Measurements from ENCODE around the gene CNGB1.
"Not testable (repeated sequence)": the region's sequence is repeated elsewhere in the genome, so short reads cannot be mapped to it uniquely, and the experiment has no call there.

Gene CNGB1

DNA sequence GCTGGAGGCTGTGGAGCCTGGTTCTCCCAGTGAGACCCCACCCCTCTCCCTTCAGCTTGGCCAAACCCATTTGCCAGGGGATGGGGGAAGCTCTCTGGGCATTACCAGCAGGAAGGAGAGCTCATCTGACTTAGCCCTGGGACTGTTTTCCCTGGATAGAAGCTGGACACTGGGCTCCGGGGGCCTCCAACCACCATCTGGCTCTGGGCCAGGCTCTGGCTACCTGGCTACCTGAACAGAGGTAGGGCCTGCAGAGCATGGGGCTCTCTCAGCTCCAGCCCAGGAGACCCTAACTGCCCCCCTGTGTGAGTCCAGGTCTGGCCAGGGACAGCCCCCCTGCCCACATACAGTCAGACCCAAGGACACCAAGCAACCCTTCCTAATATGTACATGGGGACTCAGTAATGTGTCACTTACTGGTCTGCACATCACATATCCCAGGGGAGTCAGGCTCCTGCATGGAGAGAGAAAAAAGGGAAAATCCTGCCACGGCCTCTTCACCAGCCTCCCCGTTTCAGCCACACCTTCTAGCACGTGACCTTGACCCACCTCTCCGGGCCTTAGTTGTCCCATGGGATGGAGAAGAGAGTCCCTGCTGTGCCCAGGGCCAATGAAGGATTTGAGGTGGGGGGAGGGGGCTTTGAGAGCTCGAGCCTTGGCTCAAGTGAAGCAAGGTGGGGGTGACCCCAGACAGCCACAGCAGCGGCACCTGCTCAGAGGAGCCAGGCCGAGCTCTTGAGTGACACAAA lies 13.8 kb downstream of the CNGB1 start:
- in situ Hi-C loops (cut with HindIII; ENCODE audit: low sequenced_read_pairs), result no loop called here

- in situ Hi-C loops (cut with HindIII; ENCODE audit: low sequenced_read_pairs), result no loop called here
Measured at GRCh38 chr16:57956270-57956808, 14.6 kb downstream of the CNGB1 start.

GRCh38 chr16:57955572-57956188 lies 15.2 kb downstream of the CNGB1 start:
- in situ Hi-C loops (cut with HindIII; ENCODE audit: low sequenced_read_pairs), result no loop called here

GRCh38 chr16:57953857-57954256 lies 17.1 kb downstream of the CNGB1 start:
- in situ Hi-C loops (cut with HindIII; ENCODE audit: low sequenced_read_pairs), result no loop called here

GRCh38 chr16:57952909-57953308 lies 18.0 kb downstream of the CNGB1 start:
- in situ Hi-C loops (cut with HindIII; ENCODE audit: low sequenced_read_pairs), result no loop called here

- in situ Hi-C loops (cut with HindIII; ENCODE audit: low sequenced_read_pairs), result no loop called here
Measured at GRCh38 chr16:57951204-57951960, 19.5 kb downstream of the CNGB1 start.

DNA sequence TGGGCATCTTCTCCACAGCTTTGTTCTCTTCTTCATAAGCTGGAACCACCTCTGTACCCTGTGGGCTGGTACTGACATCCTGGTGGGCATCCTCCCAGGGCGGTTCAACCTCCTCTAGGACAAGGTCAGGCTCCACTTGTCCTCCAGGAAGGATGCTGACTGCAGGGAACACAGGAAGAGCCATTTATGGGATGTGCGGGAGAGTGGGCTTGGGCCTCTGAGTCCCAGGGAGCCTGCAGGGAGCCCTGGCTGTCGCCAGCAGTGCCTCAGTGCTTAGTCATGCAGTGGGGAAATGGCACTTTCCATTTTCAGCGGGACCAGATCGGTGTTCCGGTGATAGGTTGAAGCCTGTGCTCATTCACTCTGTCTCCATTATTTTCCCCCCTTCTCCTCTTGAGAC lies 20.5 kb downstream of the CNGB1 start:
- in situ Hi-C loops (cut with HindIII; ENCODE audit: low sequenced_read_pairs), result no loop called here

DNA sequence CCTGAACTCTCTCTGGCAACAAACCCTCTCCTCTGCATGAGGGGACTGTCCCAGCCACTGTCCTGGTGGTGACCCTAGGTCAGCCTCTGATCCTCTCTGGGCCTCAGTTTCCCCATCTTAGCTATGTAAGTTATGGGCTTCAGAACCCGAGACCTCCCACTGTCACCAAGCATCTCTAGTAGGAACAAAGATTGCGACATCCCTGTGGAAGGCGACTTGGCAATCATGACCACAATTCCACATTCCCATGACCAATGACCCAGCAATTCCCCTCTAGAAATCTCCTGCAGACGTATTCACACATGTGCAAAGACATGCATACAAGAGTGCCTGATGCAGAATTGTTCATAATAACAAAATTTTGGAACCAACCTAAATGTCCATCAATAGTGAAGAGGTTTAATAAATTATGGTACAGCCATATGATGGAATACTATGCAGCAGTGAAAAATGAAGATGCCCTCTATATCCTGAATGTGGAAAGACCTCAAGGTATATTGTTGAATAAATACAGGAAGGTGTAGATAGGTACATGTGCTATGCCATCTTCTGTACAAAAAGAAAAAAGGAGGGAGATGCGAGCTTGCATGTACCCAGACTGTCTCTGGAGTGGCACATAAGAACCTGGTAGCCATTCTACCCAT lies 21.2 kb downstream of the CNGB1 start:
- in situ Hi-C loops (cut with HindIII; ENCODE audit: low sequenced_read_pairs), result no loop called here

DNA sequence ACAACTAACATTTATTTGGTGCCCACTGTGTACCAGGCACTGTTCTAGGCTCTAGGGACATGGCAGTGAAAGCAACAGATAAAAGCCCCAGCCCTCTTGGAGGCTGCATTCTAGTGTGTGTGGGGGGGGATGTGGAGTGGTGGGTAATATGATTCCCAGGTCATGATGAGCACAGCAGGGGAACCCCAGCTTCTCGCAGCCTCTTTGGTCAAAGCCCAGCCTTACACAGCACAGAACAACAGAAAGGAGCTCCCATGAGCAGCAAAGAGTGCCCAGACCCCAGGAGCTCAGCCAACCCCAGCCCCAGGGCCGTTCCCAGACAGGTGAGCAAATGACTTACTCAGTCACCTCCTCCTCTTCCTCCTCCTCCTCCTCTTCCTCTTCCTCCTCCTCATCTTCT lies 21.9 kb downstream of the CNGB1 start:
- in situ Hi-C loops (cut with HindIII; ENCODE audit: low sequenced_read_pairs), result no loop called here

GRCh38 chr16:57948027-57948426 lies 22.9 kb downstream of the CNGB1 start:
- in situ Hi-C loops (cut with HindIII; ENCODE audit: low sequenced_read_pairs), result no loop called here

GRCh38 chr16:57947261-57947660 lies 23.7 kb downstream of the CNGB1 start:
- in situ Hi-C loops (cut with HindIII; ENCODE audit: low sequenced_read_pairs), result no loop called here

GRCh38 chr16:57946181-57946801 lies 24.6 kb downstream of the CNGB1 start:
- in situ Hi-C loops (cut with HindIII; ENCODE audit: low sequenced_read_pairs), result no loop called here

GRCh38 chr16:57945740-57946138 lies 25.2 kb downstream of the CNGB1 start:
- in situ Hi-C loops (cut with HindIII; ENCODE audit: low sequenced_read_pairs), result no loop called here

DNA sequence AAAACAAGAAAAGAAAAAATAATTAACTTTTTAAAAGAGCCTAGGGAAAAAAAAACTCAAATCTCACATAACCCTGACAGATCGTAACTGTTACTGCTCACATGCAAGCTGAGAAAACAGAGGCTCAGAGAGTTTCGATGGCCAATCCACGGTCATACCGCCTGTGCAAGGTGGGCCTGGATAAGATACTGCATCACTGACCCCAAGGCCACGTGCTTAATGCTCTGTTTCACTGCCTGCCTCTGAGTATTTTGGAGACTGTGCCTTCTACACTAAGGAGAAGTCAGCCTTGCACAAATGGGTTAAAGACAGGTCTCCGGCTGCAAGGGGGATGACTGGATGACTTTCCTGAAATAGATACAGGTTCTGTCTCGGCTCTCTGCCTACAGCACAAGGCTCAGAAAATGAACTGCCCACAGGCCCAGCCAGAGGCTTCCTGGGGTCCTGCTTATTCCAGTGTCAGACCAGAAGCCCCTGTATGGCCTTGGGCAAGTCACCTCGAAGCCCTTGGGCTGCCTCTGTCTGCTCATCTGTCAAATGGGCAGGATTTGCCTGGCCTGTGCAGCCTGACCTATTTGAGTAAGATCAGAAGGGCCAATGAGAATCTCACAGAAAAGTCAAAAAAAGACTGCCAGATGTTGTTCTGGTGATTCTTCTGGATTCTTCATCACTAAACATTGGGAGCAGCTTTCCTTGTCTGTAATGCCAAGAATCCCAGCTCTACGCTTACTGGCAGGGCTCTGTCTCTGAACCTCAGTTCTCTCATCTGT lies 25.8 kb downstream of the CNGB1 start:
- in situ Hi-C loops (cut with HindIII; ENCODE audit: low sequenced_read_pairs), result no loop called here

DNA sequence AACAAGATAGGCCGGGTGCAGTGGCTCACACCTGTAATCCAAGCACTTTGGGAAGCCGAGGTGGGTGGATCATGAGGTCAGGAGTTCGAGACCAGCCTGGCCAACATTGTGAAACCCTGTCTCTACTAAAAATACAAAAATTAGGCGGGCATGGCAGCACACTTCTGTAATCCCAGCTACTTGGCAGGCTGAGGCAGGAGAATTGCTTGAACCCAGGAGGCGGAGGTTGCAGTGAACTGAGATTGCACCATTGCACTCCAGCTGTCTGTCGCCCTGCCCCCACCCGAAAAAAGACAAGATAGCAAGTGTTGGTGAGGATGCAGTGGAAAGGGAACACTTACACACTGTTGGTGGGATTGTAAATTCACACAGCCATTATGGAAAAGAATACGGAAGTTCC lies 27.5 kb downstream of the CNGB1 start:
- in situ Hi-C loops (cut with HindIII; ENCODE audit: low sequenced_read_pairs), result not testable (repeated sequence)

- in situ Hi-C loops (cut with HindIII; ENCODE audit: low sequenced_read_pairs), result not testable (repeated sequence)
Measured at GRCh38 chr16:57941901-57942300, 29.0 kb downstream of the CNGB1 start.

DNA sequence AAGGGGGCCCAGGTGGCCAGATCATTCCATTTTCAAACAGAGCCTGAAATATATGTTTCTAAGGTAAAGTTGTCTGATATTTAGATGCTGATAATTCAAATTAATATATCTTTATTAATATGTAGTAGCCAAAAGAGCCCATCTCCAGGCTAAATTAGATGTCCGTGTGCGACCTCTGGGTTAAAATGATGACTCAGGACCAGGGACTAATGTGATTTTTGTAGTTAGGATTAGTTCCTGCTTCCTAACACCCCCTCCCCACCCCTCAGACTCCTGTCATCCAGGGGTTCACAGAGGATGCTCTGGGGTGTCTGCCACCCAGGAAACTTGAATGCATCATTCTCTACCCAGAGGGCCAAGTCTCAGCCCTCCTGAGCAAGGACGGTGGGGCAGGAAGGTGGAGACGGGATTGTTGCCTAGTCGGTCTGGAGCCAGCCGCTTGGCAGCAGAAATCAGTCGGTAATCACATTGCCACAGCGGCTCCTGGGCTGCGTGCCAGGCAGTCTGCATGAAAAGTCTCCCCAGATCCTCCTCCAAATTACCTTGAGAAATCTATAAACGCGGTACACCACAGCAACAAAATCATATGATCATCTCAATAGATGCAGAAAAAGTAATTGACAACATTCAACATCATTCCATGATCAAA lies 29.8 kb downstream of the CNGB1 start:
- in situ Hi-C loops (cut with HindIII; ENCODE audit: low sequenced_read_pairs), result no loop called here

- in situ Hi-C loops (cut with HindIII; ENCODE audit: low sequenced_read_pairs), result no loop called here
Measured at GRCh38 chr16:57940382-57940966, 30.5 kb downstream of the CNGB1 start.

- in situ Hi-C loops (cut with HindIII; ENCODE audit: low sequenced_read_pairs), result no loop called here
Measured at GRCh38 chr16:57939872-57940224, 31.1 kb downstream of the CNGB1 start.

Measured in DLD1 (cell line).